Endothelial cell of umbilical vein (primary cell): ENCODE measurements around the gene OR52N2. TPM values are rescaled to one million over a fixed set of nuclear protein-coding genes. Genes with fewer than 3 reads are reported as not detected.
A peak's percentile ranks its signal among the peaks of the same experiment; 100 is the strongest.

Experiments
- BruUV-seq: library from RNA; stranded (reverse); fragments of 400-500 nt; replicated peaks from 2 replicates; lab custom pipeline; 2021; lab: Mats Ljungman, UMichigan
- CTCF ChIA-PET: fragments of 300-600, 350-600 bp; sonication (Branson Sonifier 250); formaldehyde crosslinking; loops from one replicate; lab custom pipeline; 2021; ENCODE audit warnings: antibody characterized with exemption, inconsistent platforms; lab: Charles Lee
- POLR2A ChIA-PET: fragments of 300-600, 350-600 bp; sonication (Branson Sonifier 250); formaldehyde crosslinking; loops from one replicate; lab custom pipeline; 2021; ENCODE audit warnings: antibody characterized with exemption, inconsistent platforms; lab: Charles Lee
- DNase-seq: peaks from one replicate; pipeline ENCODE4 v3.0.0-alpha.2; 2011; ENCODE audit warnings: low read depth, low spot score
- FAIRE-seq: peaks from 2 replicates; lab custom pipeline; 2011; peaks lifted over from hg19 to GRCh38; lab: Jason Lieb, UNC
- H2AFZ ChIP-seq: 2 replicates; pipeline ENCODE4 v1.6.0; 2012; ENCODE audit warnings: low read depth, low read length, control low read depth, inconsistent platforms
- H3K27ac ChIP-seq: 2 replicates; pipeline ENCODE4 v1.5.1; 2011; ENCODE audit warnings: low read depth, mild to moderate bottlenecking, control low read depth, low read length, moderate library complexity; ENCODE audit not compliant: insufficient read depth
- H3K27me3 ChIP-seq, 2 experiments: 2 replicates each; pipeline versions ENCODE4 v1.6.0 to v1.6.1; 2011; ENCODE audit warnings: low read length in 2 of 2, mixed read lengths in 1 of 2; ENCODE audit not compliant: control insufficient read depth in 2 of 2, insufficient read depth in 2 of 2
- H3K36me3 ChIP-seq, 2 experiments: 2 replicates in 1 of 2; 3 replicates in 1 of 2; pipeline ENCODE4 v1.5.1; 2011; ENCODE audit warnings: low read length in 2 of 2, mild to moderate bottlenecking in 1 of 2, moderate library complexity in 1 of 2; ENCODE audit not compliant: control insufficient read depth in 2 of 2, insufficient read depth in 2 of 2; ENCODE audit errors: extremely low read depth in 1 of 2
- H3K4me1 ChIP-seq: 3 replicates; pipeline ENCODE4 v1.5.1; 2011; ENCODE audit warnings: mild to moderate bottlenecking, low read length; ENCODE audit not compliant: control insufficient read depth, insufficient read depth; ENCODE audit errors: extremely low read depth
- H3K4me2 ChIP-seq: 2 replicates; pipeline ENCODE4 v1.6.1; 2011; ENCODE audit warnings: low read length, control low read depth, mixed read lengths; ENCODE audit not compliant: insufficient read depth
- H3K4me3 ChIP-seq, 3 experiments: fragments of 200-600 bp in 1 of 3; sonication (generic), shearing (Covaris generic) in 1 of 3; replicated peaks in 1 of 3; 2 replicates each; pipeline ENCODE4 v1.5.1; 2011 to 2016; ENCODE audit warnings: control low read depth in 3 of 3, low read length in 3 of 3, mild to moderate bottlenecking in 2 of 3, inconsistent platforms in 1 of 3, low read depth in 1 of 3, moderate library complexity in 1 of 3; ENCODE audit not compliant: insufficient read depth in 1 of 3
- H3K79me2 ChIP-seq: 2 replicates; pipeline ENCODE4 v1.6.0; 2012; ENCODE audit warnings: low read length, inconsistent platforms; ENCODE audit not compliant: control insufficient read depth, insufficient read depth
- H3K9ac ChIP-seq: replicated peaks from 2 replicates; pipeline ENCODE3; 2011; ENCODE audit warnings: low read length, control low read depth; ENCODE audit not compliant: insufficient read depth; ENCODE audit errors: extremely low read depth
- H3K9me1 ChIP-seq: replicated peaks from 3 replicates; pipeline ENCODE4 v1.6.0; 2011; ENCODE audit warnings: mild to moderate bottlenecking, low read length; ENCODE audit not compliant: control insufficient read depth, insufficient read depth; ENCODE audit errors: extremely low read depth
- H3K9me3 ChIP-seq: replicated peaks from 2 replicates; pipeline ENCODE4 v1.5.1; 2012; ENCODE audit warnings: low read length, inconsistent platforms; ENCODE audit not compliant: control insufficient read depth, insufficient read depth
- H4K20me1 ChIP-seq: replicated peaks from 2 replicates; pipeline ENCODE3; 2011; ENCODE audit warnings: mild to moderate bottlenecking, low read length; ENCODE audit not compliant: control insufficient read depth, insufficient read depth; ENCODE audit errors: extremely low read depth
- EZH2 ChIP-seq: IDR thresholded peaks from 2 replicates; pipeline ENCODE4 v1.6.1; 2012; ENCODE audit warnings: borderline replicate concordance, low read depth, mild to moderate bottlenecking, moderate library complexity, low read length, inconsistent platforms; ENCODE audit not compliant: severe bottlenecking
- FOS ChIP-seq: IDR thresholded peaks from 2 replicates; pipeline ENCODE4 v1.6.1; 2011; ENCODE audit warnings: mild to moderate bottlenecking, low read length, moderate library complexity, borderline replicate concordance; ENCODE audit not compliant: insufficient read depth
- GATA2 ChIP-seq: IDR thresholded peaks from 2 replicates; pipeline ENCODE4 v1.7.0; 2011; ENCODE audit warnings: low read depth, mild to moderate bottlenecking, moderate library complexity, mixed read lengths, low read length; ENCODE audit not compliant: insufficient read length, insufficient read depth
- JUN ChIP-seq: IDR thresholded peaks from 2 replicates; pipeline ENCODE4 v1.6.1; 2011; ENCODE audit warnings: borderline replicate concordance, low read depth; ENCODE audit not compliant: insufficient read length, insufficient read depth
- MYC ChIP-seq: IDR thresholded peaks from one replicate; pipeline ENCODE4 v1.6.1; 2011; ENCODE audit warnings: mild to moderate bottlenecking, low read depth, low read length
- POLR2A ChIP-seq: IDR thresholded peaks from 2 replicates; pipeline ENCODE4 v1.6.1; 2012; ENCODE audit warnings: low read depth, mild to moderate bottlenecking, control low read depth, low read length
- POLR2AphosphoS5 ChIP-seq: IDR thresholded peaks from 2 replicates; pipeline ENCODE4 v1.6.1; 2012; ENCODE audit warnings: low read depth, mild to moderate bottlenecking, control low read depth, low read length, moderate library complexity; ENCODE audit not compliant: insufficient read depth
- dilution Hi-C: fragments of 300-500 bp; cut with MboI; formaldehyde crosslinking; loops from one replicate; pipeline ENCODE4 v1.15.0; 2019; ENCODE audit warnings: low sequenced_read_pairs; ENCODE audit not compliant: extremely low pct_ligation_motif_present
- intact Hi-C: fragments of 100-400 bp; cut with micrococcal nuclease; formaldehyde crosslinking; loops from one replicate; pipeline ENCODE4 v1.10.0; 2022
- polyA plus RNA-seq, 4 experiments: library from polyadenylated mRNA; depleted of rRNA in 3 of 4; stranded (reverse) in 3 of 4; unstranded in 1 of 4; fragments of >200 nt; gene quantifications; 2 replicates each; pipeline versions ENCODE4 v1.2.1 to v1.2.3, GENCODE V29; 2011 to 2012; ENCODE audit warnings: missing spikeins in 1 of 4
- total RNA-seq: library from RNA; stranded (reverse); gene quantifications from 2 replicates; pipeline ENCODE4 v1.2.3, GENCODE V29; 2021
- TF ChIP-seq, protein P1 (sequence below), 2 donors: IDR thresholded peaks; 1 replicate in 1 of 2; 2 replicates in 1 of 2; pipeline ENCODE4 v1.5.1; 2011; ENCODE audit warnings: low read length in 2 of 2, mild to moderate bottlenecking in 2 of 2, moderate library complexity in 2 of 2, control low read depth in 1 of 2, inconsistent platforms in 1 of 2, low read depth in 1 of 2; ENCODE audit not compliant: insufficient read depth in 1 of 2; ENCODE audit errors: extremely low read depth in 1 of 2
- TF ChIP-seq, protein P2 (sequence below): IDR thresholded peaks from 2 replicates; pipeline ENCODE4 v1.6.1; 2011; ENCODE audit not compliant: insufficient read depth, insufficient read length

The OR52N2 gene
- total and polyA plus RNA-seq, 2 donors (not counting 3 experiments of a cell fraction or from before 2014, with no cell fraction given) = not detected

DNA sequence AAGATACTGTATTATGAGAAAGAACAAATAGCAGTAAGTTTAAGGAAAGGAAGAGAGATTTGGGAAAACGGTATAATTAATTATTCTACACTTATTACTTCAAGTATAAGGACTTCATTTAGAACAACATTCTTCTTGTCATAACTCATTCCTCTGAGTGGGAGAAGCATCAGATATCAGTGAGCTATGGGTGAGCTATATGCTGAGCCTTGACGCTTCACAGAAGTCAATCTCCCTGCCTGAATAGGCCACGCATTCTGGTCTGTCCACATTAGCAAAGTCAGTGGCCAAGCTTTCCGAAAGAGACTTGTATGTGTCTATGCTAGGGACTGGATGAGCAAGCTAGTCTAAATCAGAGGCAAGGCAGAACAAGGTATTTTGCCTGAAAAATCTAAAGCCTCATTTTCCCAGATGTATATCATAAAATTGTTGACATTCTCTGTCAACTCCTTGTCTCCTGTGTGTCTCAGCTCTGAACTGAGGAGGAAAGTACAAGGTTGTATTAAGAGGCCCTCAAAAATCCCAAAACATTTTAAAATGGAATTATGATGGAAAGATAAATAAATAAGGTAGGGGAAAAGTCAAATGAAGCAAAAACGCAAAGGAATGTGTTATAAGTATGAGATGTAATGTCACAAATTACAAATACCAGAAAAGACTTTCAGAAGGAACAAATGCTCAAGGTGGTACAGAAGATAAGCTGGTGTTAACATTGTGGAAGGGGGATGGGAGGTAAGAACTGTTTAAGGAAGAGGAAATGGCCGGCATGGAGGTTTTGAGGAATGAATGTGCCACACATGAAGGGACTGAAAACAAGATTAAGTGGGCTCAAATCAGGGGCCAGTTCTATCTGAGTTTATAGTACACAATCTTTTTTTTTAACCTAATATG lies 1.4 kb downstream of the OR52N2 start:
- H3K4me3 ChIP-seq = no peak overlapping the region
- no peak overlapping the region for H2AFZ ChIP-seq
- peaks cover 0 to 3% of the 10 kb centered on the region in 2 experiments for H3K27me3 ChIP-seq
- intact Hi-C loops (loop anchor here (2.0 kb wide), 4 partner anchors 125 to 1183 kb away; partner anchors contain the start of gene TRIM5), dilution Hi-C loops (no loop called here)
- H3K27ac ChIP-seq = no peak overlapping the region
- H4K20me1 ChIP-seq = no peaks in the 10 kb centered on the region
- no TSS peak for BruUV-seq
- H3K4me2 ChIP-seq = no peak overlapping the region
- H3K9me3 ChIP-seq = no peaks in the 10 kb centered on the region
- peak; percentile 6 for DNase-seq
- ChIA-PET CTCF (interaction anchor here (0.6 to 2.9 kb wide), 12 partner anchors 11 to 1173 kb away, joined by 3 to 38 read pairs (median 4); partner anchors contain the start of genes OR51D1 and TRIM5), POLR2A (no interaction called here)
- TF ChIP-seq, protein P1, sequence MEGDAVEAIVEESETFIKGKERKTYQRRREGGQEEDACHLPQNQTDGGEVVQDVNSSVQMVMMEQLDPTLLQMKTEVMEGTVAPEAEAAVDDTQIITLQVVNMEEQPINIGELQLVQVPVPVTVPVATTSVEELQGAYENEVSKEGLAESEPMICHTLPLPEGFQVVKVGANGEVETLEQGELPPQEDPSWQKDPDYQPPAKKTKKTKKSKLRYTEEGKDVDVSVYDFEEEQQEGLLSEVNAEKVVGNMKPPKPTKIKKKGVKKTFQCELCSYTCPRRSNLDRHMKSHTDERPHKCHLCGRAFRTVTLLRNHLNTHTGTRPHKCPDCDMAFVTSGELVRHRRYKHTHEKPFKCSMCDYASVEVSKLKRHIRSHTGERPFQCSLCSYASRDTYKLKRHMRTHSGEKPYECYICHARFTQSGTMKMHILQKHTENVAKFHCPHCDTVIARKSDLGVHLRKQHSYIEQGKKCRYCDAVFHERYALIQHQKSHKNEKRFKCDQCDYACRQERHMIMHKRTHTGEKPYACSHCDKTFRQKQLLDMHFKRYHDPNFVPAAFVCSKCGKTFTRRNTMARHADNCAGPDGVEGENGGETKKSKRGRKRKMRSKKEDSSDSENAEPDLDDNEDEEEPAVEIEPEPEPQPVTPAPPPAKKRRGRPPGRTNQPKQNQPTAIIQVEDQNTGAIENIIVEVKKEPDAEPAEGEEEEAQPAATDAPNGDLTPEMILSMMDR (IDR thresholded peaks at IDR 0.05; ENCODE audit: extremely low read depth in 1 of 2, insufficient read depth in 1 of 2, low read depth in 1 of 2, low read length in 2 of 2) = no peak
- TF ChIP-seq, protein P2, sequence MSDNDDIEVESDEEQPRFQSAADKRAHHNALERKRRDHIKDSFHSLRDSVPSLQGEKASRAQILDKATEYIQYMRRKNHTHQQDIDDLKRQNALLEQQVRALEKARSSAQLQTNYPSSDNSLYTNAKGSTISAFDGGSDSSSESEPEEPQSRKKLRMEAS = no peak
- no peak for TF ChIP-seq JUN
- no peak for TF ChIP-seq MYC
- no peak for TF ChIP-seq EZH2
- TF ChIP-seq GATA2 = no peak
- no peak for TF ChIP-seq POLR2A
- no peak for TF ChIP-seq POLR2AphosphoS5
- TF ChIP-seq FOS = no peak
- no peak for FAIRE-seq
- H3K9ac ChIP-seq = no peak overlapping the region
- no peaks in the 10 kb centered on the region for H3K9me1 ChIP-seq
- peaks cover 7% of the 10 kb centered on the region for H3K4me1 ChIP-seq
- H3K36me3 ChIP-seq = no peaks in the 10 kb centered on the region
- H3K79me2 ChIP-seq = no peaks in the 10 kb centered on the region
